Transverse colon (tissue), 4 donors: ENCODE data around the gene CASK. TPM values are rescaled to one million over a fixed set of nuclear protein-coding genes. Genes with fewer than 3 reads are reported as not detected.

Source experiments
- DNase-seq: peaks from one replicate; pipeline ENCODE4 v3.0.0-alpha.2; 2019
- H3K27ac ChIP-seq, 4 donors: fragments of 200-600 bp; sonication (generic); 2 replicates each; pipeline ENCODE4 v1.5.1; 2016 to 2018; ENCODE audit warnings: inconsistent platforms in 4 of 4
- H3K27me3 ChIP-seq: fragments of 200-600 bp; sonication (generic); 2 replicates; pipeline ENCODE4 v1.5.1; 2017; ENCODE audit warnings: inconsistent platforms
- H3K36me3 ChIP-seq, 4 donors: fragments of 200-600 bp; sonication (generic); 2 replicates each; pipeline ENCODE4 v1.5.1; 2017 to 2019; ENCODE audit warnings: inconsistent platforms in 4 of 4
- H3K4me1 ChIP-seq, 4 donors: fragments of 200-600 bp; sonication (generic); 2 replicates each; pipeline ENCODE4 v1.5.1; 2017 to 2020; ENCODE audit warnings: inconsistent platforms in 4 of 4
- H3K4me3 ChIP-seq, 4 donors: fragments of 200-600 bp; sonication (generic); 1 replicate in 1 of 4; 2 replicates in 3 of 4; pipeline versions ENCODE4 v1.5.1 to v1.6.1; 2017 to 2019; ENCODE audit warnings: inconsistent platforms in 4 of 4
- H3K9me3 ChIP-seq, 2 donors: fragments of 200-600 bp; sonication (generic); 2 replicates each; pipeline ENCODE4 v1.5.1; 2017 to 2019; ENCODE audit warnings: inconsistent platforms in 2 of 2
- CTCF ChIP-seq, 5 experiments: fragments of 200-600 bp in 3 of 5; fragments of 450-650 bp in 2 of 5; sonication (generic) in 3 of 5; IDR thresholded peaks; 1 replicate in 2 of 5; 2 replicates in 3 of 5; pipeline ENCODE4 v1.5.1; 2016 to 2017; ENCODE audit warnings: antibody characterized with exemption in 5 of 5, inconsistent platforms in 3 of 5, mild to moderate bottlenecking in 2 of 5, moderate library complexity in 1 of 5
- EP300 ChIP-seq: sonication (generic); formaldehyde crosslinking; IDR thresholded peaks from one replicate; pipeline ENCODE4 v1.6.1; 2017; ENCODE audit warnings: antibody characterized with exemption, low read depth
- POLR2A ChIP-seq: fragments of 450-650 bp; IDR thresholded peaks from one replicate; pipeline ENCODE4 v1.6.1; 2016; ENCODE audit warnings: antibody characterized with exemption, mild to moderate bottlenecking, moderate library complexity
- POLR2AphosphoS5 ChIP-seq, 3 donors: sonication (generic); formaldehyde crosslinking; IDR thresholded peaks; one replicate each; pipeline ENCODE4 v1.6.1; 2016; ENCODE audit warnings: antibody characterized with exemption in 3 of 3
- WGBS, 2 donors: methylation state at CpG; one replicate each; pipeline ENCODE4 v1.1.5; 2018; ENCODE audit warnings: low coverage in 1 of 2; 5-methylcytosine and 5-hydroxymethylcytosine counted together
- in situ Hi-C, 4 donors: fragments of 200-750 bp; cut with MboI; loops; one replicate each; pipeline versions ENCODE4 v1.15.0 to v1.15.1; 2017; ENCODE audit warnings: low sequenced_read_pairs in 3 of 4, low pct_ligation_motif_present in 1 of 4, low pct_unique_long_range_greater_than_20kb in 1 of 4
- intact Hi-C: fragments of 100-400 bp; cut with DNase I; formaldehyde crosslinking; loops from one replicate; pipeline ENCODE4 v1.15.1; 2023; ENCODE audit warnings: low total_unique reads
- total RNA-seq, 4 donors: library from RNA; depleted of rRNA; stranded (reverse); fragments of >200 nt; gene quantifications; one replicate each; pipeline ENCODE4 v1.1.0, GENCODE V29; 2016

CASK gene
- total RNA-seq, 4 donors from 2014 or later: 26.6 to 86.1 (median 56.3) TPM

- no peak for TF ChIP-seq POLR2A
- TF ChIP-seq EP300: no peak
- no peak for TF ChIP-seq CTCF (IDR thresholded peaks at IDR 0.05)
- TF ChIP-seq POLR2AphosphoS5 (IDR thresholded peaks at IDR 0.05): no peak
- no peaks in the 10 kb centered on the region for H3K9me3 ChIP-seq
- in situ Hi-C loops: no loop called here
- DNase-seq: no peak
- H3K27me3 ChIP-seq: no peaks in the 10 kb centered on the region
- H3K36me3 ChIP-seq: no peaks in the 10 kb centered on the region
- 42 to 67% methylated on average over 2 to 3 of the region's 3 CpGs for WGBS, 2 donors
- H3K4me3 ChIP-seq: no peak overlapping the region
- intact Hi-C loops: no loop called here
- peaks cover 0 to 23% (median 5%) of the 10 kb centered on the region in 4 donors for H3K4me1 ChIP-seq
- no peak overlapping the region for H3K27ac ChIP-seq
These were observed 54.9 kb downstream of the CASK start for GRCh38 chrX:41868392-41868977.

GRCh38 chrX:41863343-41864203 is 59.8 kb downstream of the CASK start:
- Histone ChIP-seq H3K36me3 (no peaks in the 10 kb centered on the region), H3K4me1 (peaks cover 0 to 13% (median 4%) of the 10 kb centered on the region in 4 donors), H3K27me3 (no peaks in the 10 kb centered on the region), H3K4me3 (no peak overlapping the region), H3K27ac (no peak overlapping the region), H3K9me3 (no peaks in the 10 kb centered on the region)
- intact Hi-C loops: no loop called here
- WGBS, 2 donors: 78 to 83% methylated on average over 1 to 2 of the region's 2 CpGs
- no peak for DNase-seq
- in situ Hi-C loops: no loop called here
- no peak for TF ChIP-seq CTCF (IDR thresholded peaks at IDR 0.05)
- TF ChIP-seq POLR2A: no peak
- TF ChIP-seq POLR2AphosphoS5 (IDR thresholded peaks at IDR 0.05): no peak
- no peak for TF ChIP-seq EP300

- in situ Hi-C loops: no loop called here
- DNase-seq: no peak
- Histone ChIP-seq H3K36me3 (no peaks in the 10 kb centered on the region), H3K4me1 (peaks cover 0 to 5% (median 0%) of the 10 kb centered on the region in 4 donors), H3K27me3 (no peaks in the 10 kb centered on the region), H3K9me3 (no peaks in the 10 kb centered on the region), H3K4me3 (no peak overlapping the region), H3K27ac (no peak overlapping the region)
- 29 to 44% methylated on average over 3 to 4 of the region's 4 CpGs for WGBS, 2 donors
- intact Hi-C loops: no loop called here
- TF ChIP-seq POLR2A (no peak), CTCF (IDR thresholded peaks at IDR 0.05) (no peak)
These were observed 60.7 kb downstream of the CASK start for GRCh38 chrX:41862562-41863184.

- TF ChIP-seq EP300: no peak
- no peak for TF ChIP-seq POLR2AphosphoS5 (IDR thresholded peaks at IDR 0.05)
- no peak for TF ChIP-seq CTCF (IDR thresholded peaks at IDR 0.05)
- no peak for TF ChIP-seq POLR2A
- Histone ChIP-seq H3K9me3 (no peaks in the 10 kb centered on the region), H3K4me1 (peaks cover 0 to 4% (median 0%) of the 10 kb centered on the region in 4 donors), H3K27me3 (no peaks in the 10 kb centered on the region), H3K4me3 (no peak overlapping the region), H3K36me3 (no peaks in the 10 kb centered on the region), H3K27ac (no peak overlapping the region)
- in situ Hi-C loops: no loop called here
- intact Hi-C loops: no loop called here
- no peak for DNase-seq
- 60 to 71% methylated on average over 1 to 4 of the region's 4 CpGs for WGBS, 2 donors
These were observed 65.1 kb downstream of the CASK start for GRCh38 chrX:41858161-41858775.
